ENCODE measurements around the gene TTC33. TPM values are rescaled to one million over a fixed set of nuclear protein-coding genes. Genes with fewer than 3 reads are reported as not detected.
"Not testable (repeated sequence)": the region's sequence is repeated elsewhere in the genome, so short reads cannot be mapped to it uniquely, and the experiment has no call there.

Gene TTC33
- polyA plus RNA-seq, 1 donor from 2014 or later: 73.5 TPM

- no peaks in the 10 kb centered on the region for H3K27me3 ChIP-seq (ENCODE audit: insufficient read depth, low read depth, low read length)
- no peak overlapping the region for H3K4me2 ChIP-seq (ENCODE audit: low read length)
- no peaks in the 10 kb centered on the region for H3K9me3 ChIP-seq (ENCODE audit: low read length)
- H2AFZ ChIP-seq (ENCODE audit: low read depth, low read length): no peak overlapping the region
- no peaks in the 10 kb centered on the region for H3F3A ChIP-seq (ENCODE audit: insufficient read depth, low read length, poor library complexity, severe bottlenecking)
- no peaks in the 10 kb centered on the region for H3K9me2 ChIP-seq (ENCODE audit: insufficient read depth, low read length)
- no peak overlapping the region for H3K27ac ChIP-seq (ENCODE audit: low read length)
- peaks cover 5% of the 10 kb centered on the region for H3K36me3 ChIP-seq (ENCODE audit: insufficient read depth, low read length)
- H3K79me2 ChIP-seq (replicated peaks; ENCODE audit: insufficient read depth, low read length): peaks cover 3% of the 10 kb centered on the region
- H3K9ac ChIP-seq (ENCODE audit: low read length): no peak overlapping the region
- TF ChIP-seq REST (IDR thresholded peaks at IDR 0.05; ENCODE audit: borderline replicate concordance): no peak
- TF ChIP-seq EZH2 (IDR thresholded peaks at IDR 0.05; ENCODE audit: borderline replicate concordance, insufficient read depth, low read length, poor library complexity, severe bottlenecking): no peak
- TF ChIP-seq RAD21 (conservative IDR thresholded peaks at IDR 0.05): no peak
- no peak for TF ChIP-seq TAF1 (IDR thresholded peaks at IDR 0.05; ENCODE audit: low read depth)
- TF ChIP-seq SMC3 (conservative IDR thresholded peaks at IDR 0.05; ENCODE audit: poor library complexity): no peak
- TF ChIP-seq MXI1 (conservative IDR thresholded peaks at IDR 0.05; ENCODE audit: poor library complexity, severe bottlenecking): no peak
- no peak for TF ChIP-seq POLR2AphosphoS5 (IDR thresholded peaks at IDR 0.05)
- TF ChIP-seq, protein P1, sequence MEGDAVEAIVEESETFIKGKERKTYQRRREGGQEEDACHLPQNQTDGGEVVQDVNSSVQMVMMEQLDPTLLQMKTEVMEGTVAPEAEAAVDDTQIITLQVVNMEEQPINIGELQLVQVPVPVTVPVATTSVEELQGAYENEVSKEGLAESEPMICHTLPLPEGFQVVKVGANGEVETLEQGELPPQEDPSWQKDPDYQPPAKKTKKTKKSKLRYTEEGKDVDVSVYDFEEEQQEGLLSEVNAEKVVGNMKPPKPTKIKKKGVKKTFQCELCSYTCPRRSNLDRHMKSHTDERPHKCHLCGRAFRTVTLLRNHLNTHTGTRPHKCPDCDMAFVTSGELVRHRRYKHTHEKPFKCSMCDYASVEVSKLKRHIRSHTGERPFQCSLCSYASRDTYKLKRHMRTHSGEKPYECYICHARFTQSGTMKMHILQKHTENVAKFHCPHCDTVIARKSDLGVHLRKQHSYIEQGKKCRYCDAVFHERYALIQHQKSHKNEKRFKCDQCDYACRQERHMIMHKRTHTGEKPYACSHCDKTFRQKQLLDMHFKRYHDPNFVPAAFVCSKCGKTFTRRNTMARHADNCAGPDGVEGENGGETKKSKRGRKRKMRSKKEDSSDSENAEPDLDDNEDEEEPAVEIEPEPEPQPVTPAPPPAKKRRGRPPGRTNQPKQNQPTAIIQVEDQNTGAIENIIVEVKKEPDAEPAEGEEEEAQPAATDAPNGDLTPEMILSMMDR (IDR thresholded peaks at IDR 0.05; ENCODE audit: poor library complexity, severe bottlenecking): no peak
- TF ChIP-seq EP300 (conservative IDR thresholded peaks at IDR 0.05; ENCODE audit: poor library complexity, severe bottlenecking): no peak
- H4K20me1 ChIP-seq (ENCODE audit: insufficient read depth): no peaks in the 10 kb centered on the region
- no peak overlapping the region for H3K4me3 ChIP-seq (ENCODE audit: low read length)
These were observed 21.7 kb downstream of the TTC33 start for GRCh38 chr5:40733879-40734563.

- Histone ChIP-seq H4K20me1 (ENCODE audit: insufficient read depth) (no peaks in the 10 kb centered on the region), H3K9me3 (ENCODE audit: low read length) (no peaks in the 10 kb centered on the region), H3K79me2 (replicated peaks; ENCODE audit: insufficient read depth, low read length) (peaks cover 3% of the 10 kb centered on the region), H3K9me2 (ENCODE audit: insufficient read depth, low read length) (no peaks in the 10 kb centered on the region), H2AFZ (ENCODE audit: low read depth, low read length) (no peak overlapping the region), H3K27me3 (ENCODE audit: insufficient read depth, low read depth, low read length) (no peaks in the 10 kb centered on the region), H3K27ac (ENCODE audit: low read length) (no peak overlapping the region), H3K9ac (ENCODE audit: low read length) (no peak overlapping the region), H3K4me2 (ENCODE audit: low read length) (no peak overlapping the region), H3K36me3 (ENCODE audit: insufficient read depth, low read length) (peaks cover 1% of the 10 kb centered on the region), H3K4me3 (ENCODE audit: low read length) (no peak overlapping the region), H3F3A (ENCODE audit: insufficient read depth, low read length, poor library complexity, severe bottlenecking) (no peaks in the 10 kb centered on the region)
- no peak for TF ChIP-seq TAF1 (IDR thresholded peaks at IDR 0.05; ENCODE audit: low read depth)
- TF ChIP-seq EP300 (conservative IDR thresholded peaks at IDR 0.05; ENCODE audit: poor library complexity, severe bottlenecking): no peak
- TF ChIP-seq, protein P1 (IDR thresholded peaks at IDR 0.05; ENCODE audit: poor library complexity, severe bottlenecking): no peak
- no peak for TF ChIP-seq POLR2AphosphoS5 (IDR thresholded peaks at IDR 0.05)
- no peak for TF ChIP-seq RAD21 (conservative IDR thresholded peaks at IDR 0.05)
- no peak for TF ChIP-seq EZH2 (IDR thresholded peaks at IDR 0.05; ENCODE audit: borderline replicate concordance, insufficient read depth, low read length, poor library complexity, severe bottlenecking)
- no peak for TF ChIP-seq REST (IDR thresholded peaks at IDR 0.05; ENCODE audit: borderline replicate concordance)
These were observed 22.3 kb downstream of the TTC33 start for GRCh38 chr5:40733434-40733833.

GRCh38 chr5:40722497-40722911 is 33.3 kb downstream of the TTC33 start:
- not testable (repeated sequence) for H2AFZ ChIP-seq (ENCODE audit: low read depth, low read length); H4K20me1 ChIP-seq (ENCODE audit: insufficient read depth); H3K9me2 ChIP-seq (ENCODE audit: insufficient read depth, low read length); H3K4me2 ChIP-seq (ENCODE audit: low read length); H3F3A ChIP-seq (ENCODE audit: insufficient read depth, low read length, poor library complexity, severe bottlenecking); H3K9ac ChIP-seq (ENCODE audit: low read length); H3K27me3 ChIP-seq (ENCODE audit: insufficient read depth, low read depth, low read length); H3K27ac ChIP-seq (ENCODE audit: low read length); H3K79me2 ChIP-seq (replicated peaks; ENCODE audit: insufficient read depth, low read length); H3K9me3 ChIP-seq (ENCODE audit: low read length); H3K4me3 ChIP-seq (ENCODE audit: low read length)
- peaks cover 12% of the 10 kb centered on the region for H3K36me3 ChIP-seq (ENCODE audit: insufficient read depth, low read length)

Data from neural cell (in vitro differentiated cells).